SK-N-SH (cell line): Measurements from ENCODE around the gene CCL7.

Source experiments
- CTCF ChIP-seq: fragments of 200-600 bp; sonication (generic); IDR thresholded peaks from 2 replicates; pipeline ENCODE4 v1.6.1; 2017; ENCODE audit warnings: antibody characterized with exemption, mild to moderate bottlenecking, moderate library complexity
- ELF1 ChIP-seq: IDR thresholded peaks from 2 replicates; pipeline ENCODE4 v1.4.0; 2012
- EZH2phosphoT487 ChIP-seq: fragments of 200-600 bp; sonication (generic); IDR thresholded peaks from 2 replicates; pipeline ENCODE4 v1.6.1; 2017; ENCODE audit warnings: low read depth, mixed run types, mild to moderate bottlenecking, antibody characterized with exemption, moderate library complexity, borderline replicate concordance
- PBX3 ChIP-seq: IDR thresholded peaks from 2 replicates; pipeline ENCODE4; 2012
- POLR2AphosphoS5 ChIP-seq: IDR thresholded peaks from 2 replicates; pipeline ENCODE4 v1.6.1; 2012; ENCODE audit warnings: low read depth, low read length
- RCOR1 ChIP-seq: fragments of 150-350 bp; IDR thresholded peaks from 2 replicates; pipeline ENCODE4 v1.6.1; 2017; ENCODE audit warnings: antibody characterized with exemption, low read length
- SIN3A ChIP-seq: IDR thresholded peaks from 2 replicates; pipeline ENCODE4 v1.6.1; 2012; ENCODE audit warnings: low read depth, mild to moderate bottlenecking, low read length, moderate library complexity, borderline replicate concordance
- TEAD4 ChIP-seq: IDR thresholded peaks from 2 replicates; pipeline ENCODE4 v1.4.0; 2012; ENCODE audit warnings: mild to moderate bottlenecking, borderline replicate concordance; ENCODE audit not compliant: insufficient read depth
- YY1 ChIP-seq: IDR thresholded peaks from 2 replicates; pipeline ENCODE4 v1.4.0; 2012; ENCODE audit warnings: low read depth, mild to moderate bottlenecking

GRCh38 chr17:34237458-34237857, 32.6 kb upstream of the CCL7 start:
- TF ChIP-seq PBX3 (no peak), TEAD4 (no peak), CTCF (no peak), POLR2AphosphoS5 (no peak), YY1 (no peak), ELF1 (no peak), RCOR1 (no peak), SIN3A (no peak), EZH2phosphoT487 (no peak)
